Measurements from ENCODE around the gene PC.
A peak's percentile ranks its signal among the peaks of the same experiment; 100 is the strongest.
"Not testable (repeated sequence)": the region's sequence is repeated elsewhere in the genome, so short reads cannot be mapped to it uniquely, and the experiment has no call there.

PC gene

GRCh38 chr11:66978229-66978628 lies 20.0 kb upstream of the PC start:
- no peak for DNase-seq

GRCh38 chr11:66976925-66977324 lies 18.7 kb upstream of the PC start:
- DNase-seq, result no peak

- DNase-seq, result no peak
These were observed 17.9 kb upstream of the PC start for GRCh38 chr11:66976028-66976467.

GRCh38 chr11:66975405-66976027 lies 17.3 kb upstream of the PC start:
- no peak for DNase-seq

- DNase-seq, result no peak
These were observed 16.7 kb upstream of the PC start, which contains the start of gene C11orf86 for GRCh38 chr11:66974724-66975404. C11orf86 (plus strand) TSS chr11:66975304; CDS start chr11:66975363, 59 bp downstream.

- DNase-seq, result no peak
These were observed 15.9 kb upstream of the PC start for GRCh38 chr11:66973956-66974580.

GRCh38 chr11:66971488-66971887 lies 13.3 kb upstream of the PC start:
- no peak for DNase-seq

- no peak for DNase-seq
These were observed 12.7 kb upstream of the PC start for GRCh38 chr11:66970807-66971442.

GRCh38 chr11:66970371-66970806 lies 12.2 kb upstream of the PC start:
- no peak for DNase-seq

GRCh38 chr11:66969584-66970225 lies 11.5 kb upstream of the PC start:
- no peak for DNase-seq

- no peak for DNase-seq
These were observed 9.7 kb upstream of the PC start for GRCh38 chr11:66967670-66968425.

GRCh38 chr11:66966351-66966750 lies 8.2 kb upstream of the PC start:
- DNase-seq, result no peak

- no peak for DNase-seq
These were observed 6.3 kb upstream of the PC start for GRCh38 chr11:66964495-66964894.

GRCh38 chr11:66962801-66963200 lies 4.6 kb upstream of the PC start:
- DNase-seq, result no peak

- DNase-seq, result no peak
These were observed 4.1 kb upstream of the PC start for GRCh38 chr11:66962247-66962646.

- not testable (repeated sequence) for DNase-seq
These were observed 3.6 kb upstream of the PC start for GRCh38 chr11:66961691-66962213.

GRCh38 chr11:66958956-66959274 lies 732 bp upstream of the PC start:
- DNase-seq, result no peak

GRCh38 chr11:66957971-66958231 lies 282 bp downstream of the PC start:
- peak; percentile 82 for DNase-seq

- DNase-seq, result peak; percentile 4
These were observed 1.4 kb downstream of the PC start for GRCh38 chr11:66956689-66957290.

- DNase-seq, result no peak
These were observed 4.9 kb downstream of the PC start for GRCh38 chr11:66953081-66953833.

GRCh38 chr11:66951927-66952337 lies 6.3 kb downstream of the PC start:
- DNase-seq, result peak; percentile 56
